ENCODE measurements around the gene SLC25A34.
A peak's percentile ranks its signal among the peaks of the same experiment; 100 is the strongest.

SLC25A34 gene

DNA sequence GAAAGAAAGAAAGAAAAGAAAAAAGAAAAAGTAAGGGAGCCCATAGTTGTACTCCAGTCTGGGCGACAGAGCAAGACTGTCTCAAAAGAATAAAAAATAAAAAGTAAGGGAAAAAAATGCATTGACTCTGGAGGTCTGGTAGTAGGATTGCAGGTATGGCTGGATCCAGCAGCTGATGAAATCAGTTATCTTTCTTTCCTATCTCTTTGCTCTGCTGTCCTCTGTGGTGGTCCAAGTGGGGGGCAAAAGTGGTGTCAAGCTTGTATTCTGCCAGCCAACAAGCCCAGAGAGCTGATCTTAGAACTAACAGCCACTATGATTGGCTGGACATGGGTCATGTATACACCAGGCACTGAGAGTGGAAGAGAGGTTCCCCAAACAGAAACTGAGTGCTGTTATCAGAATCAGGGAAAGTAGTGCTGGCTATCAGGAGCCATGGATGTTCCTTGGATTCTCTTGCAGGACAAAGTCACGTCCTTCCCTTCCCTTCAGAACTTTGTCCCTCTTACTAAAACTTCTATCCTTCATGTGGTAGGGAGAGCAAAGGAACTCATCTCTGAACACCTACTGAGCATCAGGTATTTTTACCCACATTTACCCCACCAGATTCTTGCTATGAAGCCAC is 19.1 kb downstream of the SLC25A34 start:
- no peak for DNase-seq

DNA sequence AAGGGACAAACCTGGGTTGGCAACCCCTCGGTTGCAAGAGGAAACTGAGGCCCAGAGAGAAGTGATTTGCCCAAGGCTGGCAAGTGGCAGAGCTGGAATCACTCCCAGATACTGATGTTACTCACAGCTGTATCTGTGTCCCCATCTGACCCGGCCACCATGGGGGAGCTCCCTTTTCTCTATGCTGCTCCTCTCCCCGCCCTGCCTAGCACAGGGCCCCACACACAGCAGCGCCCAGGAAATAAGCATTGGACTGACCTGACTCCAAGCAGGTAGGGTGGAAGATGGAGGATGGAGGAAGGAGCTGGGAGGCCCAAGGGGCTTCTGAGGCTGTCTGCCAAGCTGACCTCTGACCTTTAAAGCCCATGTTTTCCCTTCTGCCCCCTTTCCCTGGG is 19.6 kb downstream of the SLC25A34 start:
- DNase-seq = no peak

- no peak for DNase-seq
These were observed 20.3 kb downstream of the SLC25A34 start for GRCh38 chr1:15756143-15757015.

DNA sequence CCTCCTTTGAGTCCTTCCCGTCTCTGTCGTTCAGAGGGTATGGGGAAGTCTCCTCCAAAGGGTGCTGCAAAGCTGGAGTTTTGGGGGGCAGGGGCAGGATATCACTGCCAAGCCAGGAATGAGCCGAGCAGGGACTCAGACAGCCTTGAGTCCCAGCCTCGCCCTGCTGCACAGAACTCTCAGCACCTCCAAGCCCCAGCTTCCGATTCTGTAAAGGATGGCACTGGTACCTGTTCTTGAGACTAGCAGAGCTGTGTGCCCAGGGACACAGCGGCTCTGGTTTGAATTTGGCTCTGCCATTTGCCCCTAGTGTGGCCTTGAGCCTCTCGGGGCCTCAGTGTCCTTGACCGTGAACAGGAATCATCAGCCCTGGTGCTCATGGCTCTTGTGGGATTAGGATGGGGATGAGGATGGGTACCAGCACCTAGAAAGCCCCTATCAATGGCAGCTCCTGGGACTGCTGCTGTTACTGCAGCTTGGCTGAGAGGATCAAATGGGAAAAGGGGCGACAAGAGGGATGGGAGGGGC is 21.0 kb downstream of the SLC25A34 start:
- no peak for DNase-seq

GRCh38 chr1:15757575-15758342 is 21.7 kb downstream of the SLC25A34 start:
- DNase-seq = no peak

GRCh38 chr1:15758343-15758931 is 22.4 kb downstream of the SLC25A34 start, which contains the start of gene FBLIM1:
TSS of gene FBLIM1 (plus strand) at chr1:15758795. CDS start at chr1:15764984, 6,189 bp downstream.
- peak; percentile 14 to 16 for DNase-seq

DNA sequence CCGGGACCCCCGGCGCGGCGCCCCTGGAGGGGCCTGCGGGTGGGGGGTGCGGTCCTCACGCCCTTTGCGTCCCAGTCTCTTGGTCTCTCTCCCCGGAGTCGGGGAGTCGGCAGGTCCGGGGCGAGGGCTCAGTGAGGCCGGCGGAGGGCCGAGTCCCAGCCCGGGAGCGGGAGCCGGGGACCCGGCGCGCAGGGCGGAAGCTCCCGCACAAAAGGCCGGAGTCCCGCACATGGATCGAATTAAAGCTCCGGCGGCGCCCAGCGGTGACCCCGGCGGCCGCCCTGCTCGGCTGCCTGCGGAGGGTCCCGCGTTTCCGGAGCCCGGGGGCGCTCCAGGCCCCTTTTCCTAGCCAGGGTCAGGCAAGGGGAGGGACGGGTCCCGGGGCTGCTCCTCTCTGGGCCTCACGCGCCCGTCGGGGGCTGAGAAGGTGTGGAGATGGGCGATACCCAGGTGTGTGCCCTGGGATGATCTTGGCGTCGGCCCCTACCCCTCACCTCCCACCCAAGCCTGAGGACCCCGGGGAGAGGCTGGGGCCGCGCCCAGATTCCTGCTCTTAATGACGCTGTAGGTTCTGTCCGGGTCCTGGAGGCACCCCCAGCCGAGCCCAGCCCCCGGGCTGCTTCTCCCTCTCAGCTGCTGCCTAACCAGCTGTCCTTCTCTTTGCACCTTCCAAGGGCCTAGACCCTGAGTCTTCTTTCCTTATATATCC is 23.0 kb downstream of the SLC25A34 start:
- no peak for DNase-seq

DNA sequence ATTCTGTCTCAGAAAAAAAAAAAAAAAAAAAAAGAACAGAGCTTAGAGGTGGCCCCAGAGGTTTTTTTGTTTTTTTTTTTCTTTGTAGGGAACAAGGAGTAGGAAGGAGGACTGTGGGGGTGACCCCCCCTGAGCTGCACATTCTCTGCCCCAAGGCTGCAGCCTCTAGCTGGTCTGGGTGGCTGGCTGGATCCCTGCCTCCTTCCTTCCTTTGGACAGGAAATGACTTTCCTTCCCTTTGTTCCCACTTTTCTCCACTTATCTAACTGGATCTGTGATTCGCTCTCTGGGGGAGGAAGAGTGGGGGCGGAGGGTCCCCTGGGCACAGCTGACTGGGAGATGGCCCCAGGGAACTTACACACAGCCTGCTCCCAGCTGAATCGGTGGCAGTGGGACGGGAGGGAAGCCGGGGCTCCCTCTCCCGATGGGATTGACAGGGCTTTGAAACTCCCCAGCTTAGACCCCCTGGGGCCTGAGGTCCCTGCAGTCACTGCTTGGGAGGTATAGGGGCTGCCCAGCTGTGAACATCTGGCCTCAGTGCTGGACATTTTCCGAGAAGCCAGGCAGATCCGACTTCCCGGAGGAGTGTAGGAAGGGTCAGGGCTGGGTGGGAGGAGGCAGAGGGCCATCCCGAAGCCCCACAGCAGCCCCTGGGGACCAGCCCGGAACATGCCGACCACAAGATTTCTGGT is 24.6 kb downstream of the SLC25A34 start:
- no peak for DNase-seq

DNA sequence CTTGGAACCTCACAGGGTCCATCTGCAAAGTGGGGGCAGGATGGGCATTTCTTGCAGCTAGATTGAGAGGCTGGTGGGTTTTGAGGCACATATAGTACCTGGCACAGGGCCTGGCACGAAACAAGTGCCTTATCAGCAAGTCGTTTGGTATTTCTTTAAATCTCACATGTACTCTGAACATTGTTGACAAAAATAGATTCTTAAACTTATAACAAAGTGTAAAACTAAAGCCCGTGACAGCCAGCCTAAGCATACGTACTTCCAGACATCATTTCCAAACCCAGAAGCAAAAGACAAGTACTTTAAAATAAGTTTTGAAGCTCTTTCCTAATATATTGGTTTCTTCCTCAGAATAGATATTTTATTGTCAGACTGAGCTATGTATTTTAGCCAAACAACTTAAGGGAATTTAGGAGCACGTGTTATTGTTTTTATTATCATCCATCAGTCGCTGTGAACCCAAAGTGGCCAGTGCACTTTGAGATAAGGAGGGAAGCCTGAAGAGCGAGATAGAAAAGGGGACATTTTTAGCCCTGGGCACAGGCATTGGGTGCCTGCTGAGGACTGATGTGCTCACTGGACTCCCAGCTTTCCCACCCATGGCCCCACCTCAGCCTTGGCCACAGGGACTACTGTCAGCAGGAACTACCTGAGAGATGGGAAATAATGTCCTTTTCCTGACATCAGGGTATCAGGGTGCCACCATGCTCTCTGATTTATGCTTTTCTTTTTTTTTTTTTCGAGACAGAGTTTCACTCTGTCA is 25.5 kb downstream of the SLC25A34 start:
- no peak for DNase-seq

- DNase-seq = no peak
These were observed 26.5 kb downstream of the SLC25A34 start for GRCh38 chr1:15762546-15762945.

- no peak for DNase-seq
These were observed 28.3 kb downstream of the SLC25A34 start for GRCh38 chr1:15764269-15764764.

- no peak for DNase-seq
These were observed 28.8 kb downstream of the SLC25A34 start for GRCh38 chr1:15764890-15765289.

DNA sequence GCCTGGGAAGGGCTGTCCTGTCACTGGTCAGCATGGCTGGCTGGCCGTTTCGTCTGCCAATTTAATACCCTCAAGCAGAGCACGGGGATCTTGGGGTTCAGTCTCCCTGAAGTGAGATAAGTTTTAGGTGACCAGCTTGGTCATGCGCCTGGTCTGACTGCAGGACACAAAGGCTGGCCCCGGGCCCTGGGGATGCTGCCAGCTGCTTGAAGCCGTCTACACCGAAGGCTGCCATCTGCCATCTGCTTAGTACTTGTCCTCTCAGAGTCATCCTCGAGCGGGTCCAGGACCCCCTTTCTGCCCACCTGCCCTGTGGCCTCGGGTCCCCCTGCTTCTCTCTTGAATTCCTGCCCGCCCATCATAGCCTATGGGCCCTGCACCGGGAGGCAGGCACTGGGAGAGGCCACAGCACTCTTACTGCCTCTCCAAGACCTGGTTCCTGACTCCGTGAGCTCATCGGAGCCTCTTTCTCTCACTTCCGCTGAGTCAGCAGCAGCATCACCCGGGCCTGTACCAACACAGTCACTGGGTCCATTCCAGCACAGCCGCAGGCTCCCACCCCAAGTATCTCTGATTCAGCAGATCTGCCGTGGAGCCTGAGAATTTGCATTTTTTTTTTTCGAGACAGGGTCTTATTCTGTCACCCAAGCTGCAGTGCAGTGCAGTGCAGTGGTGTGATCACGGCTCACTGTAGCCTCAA is 29.6 kb downstream of the SLC25A34 start:
- DNase-seq = no peak

- no peak for DNase-seq
These were observed 31.9 kb downstream of the SLC25A34 start for GRCh38 chr1:15767941-15768340.

DNA sequence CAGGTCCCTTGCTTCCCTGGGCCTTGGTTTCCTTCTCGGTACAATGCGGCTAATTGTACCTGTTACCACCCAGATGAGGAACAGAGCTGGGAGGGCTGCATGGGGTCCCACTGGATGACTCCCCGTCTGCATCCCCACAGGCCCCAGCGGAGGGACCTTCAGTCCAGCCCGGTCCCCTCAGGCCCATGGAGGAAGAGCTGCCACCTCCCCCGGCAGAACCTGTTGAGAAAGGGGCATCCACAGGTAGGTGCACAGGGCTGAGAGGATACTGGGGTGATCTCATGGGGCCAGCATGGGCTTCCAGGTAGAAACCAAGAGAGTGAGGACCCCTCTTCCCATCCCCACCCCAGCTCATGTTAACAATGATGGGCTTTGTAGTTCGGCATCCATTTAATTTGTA is 32.3 kb downstream of the SLC25A34 start:
- DNase-seq = no peak

GRCh38 chr1:15770313-15770962 is 34.4 kb downstream of the SLC25A34 start:
- no peak for DNase-seq

- no peak for DNase-seq
These were observed 35.9 kb downstream of the SLC25A34 start for GRCh38 chr1:15771836-15772515.

DNA sequence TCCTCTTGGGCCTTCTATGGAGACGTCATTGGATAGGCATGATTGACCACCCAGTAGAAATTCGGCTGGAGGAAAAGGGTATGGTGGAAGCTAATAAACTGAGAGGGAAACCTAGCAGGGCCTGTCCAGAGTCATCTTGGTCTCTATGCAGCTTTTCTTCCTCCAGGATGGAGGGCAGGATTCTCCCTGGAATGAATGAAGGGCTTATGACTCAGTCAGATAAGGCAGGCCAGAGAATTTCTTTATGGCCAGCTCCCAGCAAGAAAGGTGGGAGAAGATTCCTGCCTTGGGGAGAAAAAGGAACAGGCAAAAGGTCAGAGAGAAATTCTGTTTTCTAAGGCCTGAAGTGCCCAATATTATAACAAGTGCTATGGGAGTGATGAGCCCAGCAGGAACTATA is 39.6 kb downstream of the SLC25A34 start:
- DNase-seq = no peak
